GM13977 (cell line): ENCODE data around the gene HTRA2.
A peak's percentile ranks its signal among the peaks of the same experiment; 100 is the strongest.

Experiments used
- DNase-seq: peaks from one replicate; pipeline ENCODE4 v3.0.0; 2012; ENCODE audit warnings: low spot score
- in situ Hi-C: fragments of 300-500 bp; cut with MboI; formaldehyde crosslinking; loops from one replicate; pipeline ENCODE4 v1.12.0; 2022; ENCODE audit warnings: low sequenced_read_pairs, low pct_unique_long_range_greater_than_20kb, mixed read lengths, inconsistent platforms; ENCODE audit not compliant: unreplicated experiment
- TF ChIP-seq, protein P1 (sequence below): IDR thresholded peaks from 2 replicates; pipeline ENCODE4 v1.5.1; 2012; ENCODE audit warnings: mild to moderate bottlenecking, control low read depth; ENCODE audit not compliant: insufficient read depth; ENCODE audit errors: extremely low read depth, missing control alignments

The HTRA2 gene

DNA sequence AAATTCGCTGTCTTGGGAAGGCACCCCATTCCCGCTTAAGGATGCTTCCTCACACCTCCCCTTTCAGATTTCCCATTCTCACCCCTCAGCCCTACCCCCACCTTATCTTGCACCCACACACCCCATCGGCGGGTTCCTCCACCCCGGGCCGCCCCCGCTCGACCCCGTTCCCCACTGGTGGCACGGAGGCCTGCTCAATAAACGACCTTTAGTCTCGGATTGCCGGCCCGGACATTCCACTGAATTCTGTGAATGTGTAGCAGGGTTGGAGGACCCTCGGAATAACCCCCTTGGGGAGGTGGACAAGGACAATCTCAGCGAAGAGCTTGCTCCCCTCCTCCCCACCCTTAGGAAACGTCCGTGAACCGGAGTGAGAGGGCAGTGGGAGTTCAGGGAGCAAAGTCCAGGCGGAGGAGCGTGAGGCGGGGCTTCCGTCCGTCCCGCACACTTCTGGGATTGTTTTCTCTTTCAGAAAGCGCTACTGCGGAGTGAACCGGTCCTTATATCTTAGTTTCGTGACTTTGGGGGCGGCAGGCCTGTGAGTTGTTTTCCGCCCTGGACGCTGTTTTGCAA is 27.5 kb upstream of the HTRA2 start:
- in situ Hi-C loops: no loop called here
- TF ChIP-seq, protein P1, sequence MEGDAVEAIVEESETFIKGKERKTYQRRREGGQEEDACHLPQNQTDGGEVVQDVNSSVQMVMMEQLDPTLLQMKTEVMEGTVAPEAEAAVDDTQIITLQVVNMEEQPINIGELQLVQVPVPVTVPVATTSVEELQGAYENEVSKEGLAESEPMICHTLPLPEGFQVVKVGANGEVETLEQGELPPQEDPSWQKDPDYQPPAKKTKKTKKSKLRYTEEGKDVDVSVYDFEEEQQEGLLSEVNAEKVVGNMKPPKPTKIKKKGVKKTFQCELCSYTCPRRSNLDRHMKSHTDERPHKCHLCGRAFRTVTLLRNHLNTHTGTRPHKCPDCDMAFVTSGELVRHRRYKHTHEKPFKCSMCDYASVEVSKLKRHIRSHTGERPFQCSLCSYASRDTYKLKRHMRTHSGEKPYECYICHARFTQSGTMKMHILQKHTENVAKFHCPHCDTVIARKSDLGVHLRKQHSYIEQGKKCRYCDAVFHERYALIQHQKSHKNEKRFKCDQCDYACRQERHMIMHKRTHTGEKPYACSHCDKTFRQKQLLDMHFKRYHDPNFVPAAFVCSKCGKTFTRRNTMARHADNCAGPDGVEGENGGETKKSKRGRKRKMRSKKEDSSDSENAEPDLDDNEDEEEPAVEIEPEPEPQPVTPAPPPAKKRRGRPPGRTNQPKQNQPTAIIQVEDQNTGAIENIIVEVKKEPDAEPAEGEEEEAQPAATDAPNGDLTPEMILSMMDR: no peak
- peak; percentile 38 for DNase-seq

DNA sequence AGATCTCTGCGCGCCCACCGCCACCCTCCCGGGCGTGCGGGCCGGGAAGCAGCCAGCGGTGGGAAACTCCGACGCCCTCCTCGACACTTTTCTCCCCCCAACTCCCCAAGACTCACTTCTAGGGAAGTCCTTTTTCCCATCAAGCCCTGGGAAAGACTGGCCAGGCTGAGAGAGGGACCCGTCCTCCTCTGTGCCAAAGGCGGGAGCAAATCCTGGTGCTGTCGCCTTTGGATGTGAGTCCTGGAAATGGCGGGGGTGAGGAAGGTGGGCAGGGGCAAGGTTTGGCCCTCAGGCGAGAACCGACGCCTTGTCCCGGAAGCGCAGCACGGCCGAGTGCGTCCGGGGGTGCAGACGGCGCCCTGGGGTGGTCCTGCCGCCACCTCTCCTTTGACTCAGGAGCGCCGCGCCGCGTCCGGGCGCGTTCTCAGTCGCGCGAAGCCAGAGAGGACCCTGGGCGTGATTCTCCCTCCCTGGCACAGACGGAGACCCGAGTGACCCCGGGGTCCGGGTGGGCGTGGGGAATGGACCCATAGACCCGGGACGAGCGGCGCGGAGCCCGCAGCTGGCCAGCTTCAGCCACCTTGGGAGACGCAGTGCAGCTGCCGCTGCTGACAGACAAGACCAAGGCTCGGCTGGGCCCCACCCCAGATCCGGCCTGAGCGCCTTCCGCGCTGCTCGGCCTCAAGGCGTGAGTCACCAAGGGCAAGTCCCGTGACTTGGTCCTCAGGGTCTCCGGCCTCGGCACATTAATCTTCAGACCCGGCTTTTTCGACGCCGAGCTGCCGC is 26.8 kb upstream of the HTRA2 start:
- peak; percentile 86 for DNase-seq
- in situ Hi-C loops: no loop called here
- TF ChIP-seq, protein P1: peak; percentile 54

DNA sequence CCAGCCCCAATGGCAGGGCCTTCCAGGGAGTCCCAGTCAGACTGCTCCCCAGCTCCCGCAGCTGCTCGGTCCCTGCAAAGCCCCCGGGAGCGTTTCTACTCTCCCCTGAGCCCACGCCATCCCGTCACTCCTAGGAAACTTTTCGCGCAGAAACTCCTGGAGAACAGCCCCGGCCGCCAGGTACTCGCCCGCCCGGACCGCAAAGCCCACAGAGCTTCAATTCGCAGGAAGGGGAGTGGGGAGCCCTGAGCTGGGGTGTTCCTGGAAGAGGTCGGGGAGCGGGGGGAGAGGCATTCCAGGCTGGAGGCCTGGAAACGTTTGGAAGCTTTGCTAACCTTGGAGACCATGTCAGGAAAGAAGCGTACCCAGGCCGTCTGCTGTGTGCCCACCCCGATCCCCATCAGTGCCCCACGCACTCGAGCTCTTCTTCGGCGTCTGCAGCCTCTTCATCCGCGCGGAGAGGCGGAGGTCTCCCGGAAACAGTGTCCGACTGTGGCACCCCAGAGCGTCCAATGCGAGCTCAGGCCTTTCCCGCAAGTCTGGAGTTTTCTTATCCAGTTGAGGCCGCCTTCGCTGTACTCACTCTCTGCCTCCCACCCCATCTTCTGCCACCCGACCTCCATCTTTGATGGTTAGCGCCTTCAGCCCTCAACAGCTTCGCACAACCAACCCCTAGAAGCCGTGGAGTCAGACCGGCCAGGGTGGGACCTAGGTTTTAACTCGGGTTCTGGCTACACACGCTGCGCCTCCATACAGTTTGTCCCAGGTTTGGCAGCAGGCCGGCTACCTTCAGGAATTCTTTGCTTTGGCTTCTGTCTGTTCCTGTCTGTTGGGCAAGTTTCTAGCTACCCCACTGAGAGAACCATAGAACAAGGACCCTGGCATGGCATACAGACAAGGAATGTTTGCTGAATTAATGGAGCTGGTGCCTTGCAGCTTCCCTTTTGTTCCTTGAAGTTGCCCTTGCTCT is 25.9 kb upstream of the HTRA2 start:
- TF ChIP-seq, protein P1: no peak

DNA sequence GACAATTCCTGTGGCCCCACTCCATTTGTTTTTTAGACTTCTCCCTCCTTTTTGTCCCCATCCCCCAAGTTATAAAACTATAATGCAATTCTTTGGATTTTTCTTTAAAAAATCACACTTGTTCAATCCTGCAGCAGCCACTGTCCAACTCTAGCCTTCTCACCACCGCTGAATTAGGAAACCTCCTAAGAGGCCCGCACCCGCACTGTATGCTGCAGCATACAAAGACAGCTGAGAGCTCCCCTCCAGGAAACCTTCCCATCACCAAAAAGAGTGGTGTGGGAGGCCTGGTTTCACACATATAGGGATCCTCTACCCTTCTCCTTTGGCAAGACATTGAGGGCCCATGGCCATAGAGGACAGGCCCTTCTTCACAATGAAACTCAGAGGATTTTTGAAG is 25.1 kb upstream of the HTRA2 start:
- TF ChIP-seq, protein P1: no peak
- in situ Hi-C loops: no loop called here

More for the DNA sequence above, 25.9 kb upstream of the HTRA2 start:
- no peak for DNase-seq
- in situ Hi-C loops: no loop called here

DNA sequence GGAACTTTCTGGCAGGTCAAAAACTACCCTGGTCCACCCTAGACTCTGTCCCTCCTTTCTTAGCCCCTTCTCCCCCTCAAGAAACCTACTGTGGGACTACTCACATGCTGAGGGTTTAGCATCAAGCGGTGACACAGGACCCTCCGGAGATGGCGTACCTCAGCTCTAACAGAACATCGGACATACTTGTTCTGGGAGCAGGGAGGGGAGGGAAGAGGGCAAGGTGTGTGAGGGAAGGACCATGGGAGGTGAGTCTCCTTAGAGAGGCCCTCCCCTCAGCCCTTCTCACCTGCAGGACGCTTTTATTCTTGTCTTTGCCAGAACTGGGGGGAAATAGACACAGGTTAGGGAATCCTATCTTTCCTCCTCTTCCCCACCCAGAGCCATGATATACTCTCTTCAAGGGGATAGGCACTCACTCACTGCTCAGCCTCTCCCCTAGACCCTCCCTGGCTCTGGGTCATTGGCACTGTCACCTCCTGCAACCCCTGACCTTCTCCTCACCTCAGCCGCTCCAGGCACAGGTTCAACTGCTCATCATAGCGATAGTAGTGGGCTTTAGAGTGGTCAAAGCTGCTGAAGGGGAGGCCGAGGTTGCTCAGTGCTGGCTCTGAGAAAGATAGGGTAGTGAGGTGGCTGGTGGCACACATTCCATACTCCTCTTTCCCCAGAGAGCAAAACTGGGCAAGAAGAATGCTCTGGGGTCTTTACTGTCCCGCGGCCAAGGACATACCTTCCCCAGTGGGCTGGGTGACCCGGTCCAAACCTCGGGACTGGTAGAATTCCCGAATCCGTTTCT is 24.1 kb upstream of the HTRA2 start:
- TF ChIP-seq, protein P1: no peak
- in situ Hi-C loops: no loop called here

More for the DNA sequence above, 25.1 kb upstream of the HTRA2 start:
- DNase-seq: no peak

More for the DNA sequence above, 24.1 kb upstream of the HTRA2 start:
- no peak for DNase-seq
